ENCODE data around the gene MIB2. TPM values are rescaled to one million over a fixed set of nuclear protein-coding genes. Genes with fewer than 3 reads are reported as not detected.

Gene MIB2
- total and polyA plus RNA-seq, 4 donors = 35.5 to 80.5 (median 50.8) TPM

GRCh38 chr1:1628754-1629429 is 13.6 kb downstream of the MIB2 start:
- 32 to 62% methylated on average over 38 to 53 of the region's 53 CpGs for WGBS, 2 donors
- H3K4me3 ChIP-seq = no peak overlapping the region

GRCh38 chr1:1629430-1630190 is 14.3 kb downstream of the MIB2 start:
- Histone ChIP-seq H3K4me1 (ENCODE audit: control insufficient read depth in 5 of 5, insufficient read depth in 5 of 5, low read length in 5 of 5) (peaks cover 0 to 6% (median 0%) of the 10 kb centered on the region in 5 donors), H3K4me3 (no peak overlapping the region), H3K9ac (ENCODE audit: insufficient read depth in 1 of 2, low read length in 2 of 2) (no peak overlapping the region), H3K36me3 (ENCODE audit: control insufficient read depth in 4 of 4, insufficient read depth in 4 of 4, low read length in 4 of 4) (peaks cover 0 to 18% (median 6%) of the 10 kb centered on the region in 4 donors), H3K27ac (ENCODE audit: low read depth in 1 of 2, low read length in 1 of 2) (no peak overlapping the region), H3K27me3 (ENCODE audit: control insufficient read depth in 3 of 3, insufficient read depth in 3 of 3, low read length in 2 of 3) (peaks cover 0 to 5% (median 0%) of the 10 kb centered on the region in 3 donors), H3K9me3 (ENCODE audit: control insufficient read depth in 4 of 4, insufficient read depth in 3 of 4, low read length in 3 of 4) (peaks cover 0 to 4% (median 0%) of the 10 kb centered on the region in 4 donors)
- ATAC-seq (ENCODE audit: insufficient read depth, low FRiP score) = no peak
- no peak for TF ChIP-seq CTCF (IDR thresholded peaks at IDR 0.05; ENCODE audit: control extremely low read depth, extremely low read depth)
- WGBS, 2 donors = 38 to 62% methylated on average over 43 to 48 of the region's 48 CpGs
- no peak for DNase-seq

More at GRCh38 chr1:1628754-1629429, 13.6 kb downstream of the MIB2 start:
- Histone ChIP-seq H3K36me3 (ENCODE audit: control insufficient read depth in 4 of 4, insufficient read depth in 4 of 4, low read length in 4 of 4) (peaks cover 0 to 19% (median 8%) of the 10 kb centered on the region in 4 donors), H3K4me1 (ENCODE audit: control insufficient read depth in 5 of 5, insufficient read depth in 5 of 5, low read length in 5 of 5) (peaks cover 0 to 9% (median 0%) of the 10 kb centered on the region in 5 donors), H3K9ac (ENCODE audit: insufficient read depth in 1 of 2, low read length in 2 of 2) (no peak overlapping the region), H3K27me3 (ENCODE audit: control insufficient read depth in 3 of 3, insufficient read depth in 3 of 3, low read length in 2 of 3) (peaks cover 0 to 5% (median 0%) of the 10 kb centered on the region in 3 donors), H3K27ac (ENCODE audit: low read depth in 1 of 2, low read length in 1 of 2) (no peak overlapping the region), H3K9me3 (ENCODE audit: control insufficient read depth in 4 of 4, insufficient read depth in 3 of 4, low read length in 3 of 4) (peaks cover 0 to 4% (median 0%) of the 10 kb centered on the region in 4 donors)
- no peak for DNase-seq
- no peak for ATAC-seq (ENCODE audit: insufficient read depth, low FRiP score)
- TF ChIP-seq CTCF (IDR thresholded peaks at IDR 0.05; ENCODE audit: control extremely low read depth, extremely low read depth) = no peak

GRCh38 chr1:1630191-1630964 is 15.1 kb downstream of the MIB2 start:
- Histone ChIP-seq H3K4me3 (no peak overlapping the region), H3K27ac (ENCODE audit: low read depth in 1 of 2, low read length in 1 of 2) (peak overlapping the region; percentile 10 to 46), H3K9me3 (ENCODE audit: control insufficient read depth in 4 of 4, insufficient read depth in 3 of 4, low read length in 3 of 4) (peaks cover 0 to 4% (median 0%) of the 10 kb centered on the region in 4 donors), H3K36me3 (ENCODE audit: control insufficient read depth in 4 of 4, insufficient read depth in 4 of 4, low read length in 4 of 4) (peaks cover 0 to 18% (median 6%) of the 10 kb centered on the region in 4 donors), H3K4me1 (ENCODE audit: control insufficient read depth in 5 of 5, insufficient read depth in 5 of 5, low read length in 5 of 5) (peaks cover 0 to 2% (median 0%) of the 10 kb centered on the region in 5 donors), H3K9ac (ENCODE audit: insufficient read depth in 1 of 2, low read length in 2 of 2) (no peak overlapping the region), H3K27me3 (ENCODE audit: control insufficient read depth in 3 of 3, insufficient read depth in 3 of 3, low read length in 2 of 3) (peaks cover 0 to 5% (median 0%) of the 10 kb centered on the region in 3 donors)
- DNase-seq (peak; percentile 93 to 95 (median 94)), ATAC-seq (ENCODE audit: insufficient read depth, low FRiP score) (no peak)
- TF ChIP-seq CTCF (IDR thresholded peaks at IDR 0.05; ENCODE audit: control extremely low read depth, extremely low read depth) = no peak
- 7 to 35% methylated on average over 52 to 81 of the region's 81 CpGs for WGBS, 2 donors
